KBM-7 (cell line): ENCODE measurements around the gene C16orf90.
"Not testable (repeated sequence)": the region's sequence is repeated elsewhere in the genome, so short reads cannot be mapped to it uniquely, and the experiment has no call there.

Experiments
- DNase-seq: peaks from one replicate; pipeline ENCODE4 v3.0.0-alpha.2; 2015
- in situ Hi-C: fragments of 300-500 bp; cut with MboI; formaldehyde crosslinking; loops from 2 replicates; pipeline ENCODE4 v1.14.3; 2020; ENCODE audit warnings: low sequenced_read_pairs, low pct_unique_long_range_greater_than_20kb, mixed read lengths

C16orf90 gene

DNA sequence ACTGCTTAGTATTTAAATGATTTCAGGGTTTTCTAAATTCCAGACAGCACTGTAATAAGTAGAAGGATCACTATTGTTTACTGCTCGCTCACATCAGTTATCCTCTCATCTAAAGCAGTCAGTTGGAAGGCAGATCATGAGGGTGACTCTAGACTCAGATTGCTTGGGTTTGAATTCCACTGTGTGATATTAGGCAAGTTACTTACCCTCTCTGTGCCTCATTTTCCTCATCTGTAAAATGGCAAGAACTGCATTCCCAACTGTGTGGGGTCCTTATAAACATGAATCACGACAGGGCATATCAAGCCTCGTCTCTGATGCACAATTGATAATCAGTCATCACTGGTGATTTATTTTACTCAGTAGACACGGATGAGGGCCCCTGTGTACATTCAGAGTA is 20.6 kb upstream of the C16orf90 start:
- in situ Hi-C loops, result no loop called here

DNA sequence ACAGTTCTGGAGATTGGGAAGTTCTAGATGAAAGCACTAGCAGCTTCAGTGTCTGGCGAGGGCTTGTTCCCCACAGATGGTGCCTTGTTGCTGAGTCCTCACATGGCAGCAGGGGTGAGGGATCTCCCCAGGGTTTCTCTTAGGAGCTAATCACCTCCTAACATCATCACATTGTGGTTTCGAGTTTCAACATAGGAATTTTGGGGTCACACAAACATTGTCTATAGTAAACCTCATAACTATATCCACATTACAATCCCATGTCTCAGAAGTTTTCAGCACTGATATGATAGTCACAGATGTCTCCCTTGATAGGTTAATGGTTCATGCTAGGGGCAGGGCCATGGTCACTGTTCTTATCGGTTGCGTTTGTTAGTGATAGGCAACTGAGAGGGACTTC is 19.3 kb upstream of the C16orf90 start:
- no peak for DNase-seq
- in situ Hi-C loops, result no loop called here

More for the DNA sequence above, 20.6 kb upstream of the C16orf90 start:
- DNase-seq, result no peak

DNA sequence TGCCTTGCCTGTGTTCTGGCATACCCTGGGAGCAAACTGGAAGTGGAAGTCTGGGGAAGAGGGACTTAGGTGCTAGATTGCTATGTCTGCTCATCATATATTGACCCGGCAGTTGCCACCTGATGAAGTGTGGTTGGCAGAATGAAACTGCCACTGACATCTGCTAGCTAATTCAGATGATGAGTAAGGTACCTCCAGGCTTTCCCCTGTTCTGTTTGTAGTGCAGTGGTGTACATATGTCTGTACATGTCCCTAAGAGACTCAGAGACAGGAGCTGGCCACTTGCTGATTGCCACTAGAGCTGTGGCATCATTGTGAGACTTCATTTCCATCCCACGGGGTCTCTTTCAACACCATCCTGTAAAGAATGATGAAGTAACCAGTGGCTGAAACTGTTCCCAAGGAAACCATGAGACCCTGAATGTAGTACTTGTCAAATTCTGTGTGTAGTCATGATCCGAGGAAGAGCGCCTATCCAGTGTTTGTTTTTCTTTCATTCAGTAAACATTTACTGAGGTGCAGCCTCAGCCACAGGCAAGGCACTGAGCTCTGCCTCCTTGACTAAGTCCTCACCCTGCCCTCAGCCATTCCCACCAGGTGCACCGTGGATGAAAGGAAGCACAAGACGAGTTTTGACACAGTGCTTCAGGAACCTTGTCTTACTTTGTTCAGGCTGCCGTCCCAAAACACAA is 18.7 kb upstream of the C16orf90 start:
- in situ Hi-C loops, result no loop called here
- DNase-seq, result no peak

DNA sequence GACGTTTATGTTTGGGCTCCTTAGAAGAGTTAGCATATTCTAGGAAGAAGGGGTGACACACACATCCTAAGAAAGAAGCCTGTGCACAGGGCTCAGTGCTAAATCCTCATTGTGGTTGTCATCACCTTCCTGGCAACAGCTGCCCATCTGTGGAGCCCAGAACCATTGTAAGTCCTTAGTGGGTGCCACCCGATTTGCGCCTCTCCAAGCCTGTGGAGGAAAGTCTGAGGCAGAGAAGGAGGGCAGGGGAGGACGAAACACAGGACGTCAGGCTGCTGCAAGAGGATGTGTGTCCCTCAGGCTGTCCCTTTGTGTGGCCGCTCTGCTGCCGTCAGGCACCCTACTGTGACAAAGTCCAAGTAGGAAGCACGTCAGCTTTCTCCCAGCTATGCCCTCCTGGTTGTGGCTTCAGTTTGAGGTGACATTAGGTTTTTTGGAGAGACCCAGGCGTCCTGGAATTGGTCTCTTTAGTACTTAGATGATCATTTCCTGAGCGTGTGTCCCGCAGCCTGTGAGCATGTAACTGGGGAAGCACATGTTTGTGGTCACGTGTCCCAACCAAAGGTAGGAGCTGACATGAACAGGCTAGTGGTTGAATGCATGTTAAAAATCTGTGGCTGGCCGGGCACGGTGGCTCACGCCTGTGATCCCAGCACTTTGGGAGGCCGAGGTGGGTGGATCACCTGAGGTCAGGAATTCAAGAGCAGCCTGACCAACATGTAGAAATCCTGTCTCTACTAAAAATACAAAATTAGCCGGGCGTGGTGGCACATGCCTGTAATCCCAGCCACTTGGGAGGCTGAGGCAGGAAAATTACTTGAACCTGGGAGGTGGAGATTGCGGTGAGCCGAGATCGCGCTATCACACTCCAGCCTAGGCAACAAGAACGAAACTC is 16.2 kb upstream of the C16orf90 start:
- DNase-seq, result no peak
- in situ Hi-C loops, result no loop called here

DNA sequence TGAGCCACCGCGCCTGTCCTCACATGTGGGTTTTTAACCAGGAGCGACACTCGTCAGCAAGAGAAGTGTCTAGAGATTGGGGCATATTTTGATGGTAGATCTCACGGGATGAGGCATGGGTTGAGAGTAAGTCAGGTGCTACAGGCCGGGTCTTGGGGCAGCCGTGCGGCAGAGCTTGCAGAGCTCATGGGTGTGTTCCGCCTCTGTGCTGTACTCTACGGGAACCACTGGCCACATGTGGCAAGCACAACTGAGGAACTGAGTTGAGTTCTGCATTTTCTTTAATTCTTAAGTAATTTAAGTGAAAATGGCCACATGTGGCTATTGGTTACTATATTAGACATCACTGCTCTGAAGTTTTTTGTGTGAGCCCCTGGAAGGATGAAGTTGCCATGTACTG is 15.1 kb upstream of the C16orf90 start:
- in situ Hi-C loops, result no loop called here
- no peak for DNase-seq

DNA sequence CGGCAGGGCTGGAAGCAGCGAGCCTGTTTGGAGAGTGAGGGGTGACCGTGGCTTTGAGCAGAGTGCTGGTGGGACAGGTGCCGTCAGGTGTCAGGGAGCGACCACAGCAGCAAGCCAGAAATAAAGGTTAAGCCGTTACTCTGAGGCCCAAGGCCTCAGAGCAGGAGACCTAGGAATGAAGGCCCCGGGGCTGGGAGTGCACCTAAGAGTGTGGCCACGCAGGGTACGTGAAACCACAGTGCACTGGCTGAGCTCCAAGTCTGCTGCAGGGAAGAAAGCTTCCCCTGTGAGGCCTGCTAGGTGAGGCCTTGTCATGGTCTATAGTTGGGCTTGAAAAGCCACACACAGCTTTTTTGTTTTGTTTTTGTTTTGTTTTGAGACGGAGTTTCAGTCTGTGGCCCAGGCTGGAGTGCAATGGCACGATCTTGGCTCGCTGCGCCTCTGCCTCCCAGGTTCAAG is 14.2 kb upstream of the C16orf90 start:
- peak; percentile 38 for DNase-seq
- in situ Hi-C loops, result no loop called here

DNA sequence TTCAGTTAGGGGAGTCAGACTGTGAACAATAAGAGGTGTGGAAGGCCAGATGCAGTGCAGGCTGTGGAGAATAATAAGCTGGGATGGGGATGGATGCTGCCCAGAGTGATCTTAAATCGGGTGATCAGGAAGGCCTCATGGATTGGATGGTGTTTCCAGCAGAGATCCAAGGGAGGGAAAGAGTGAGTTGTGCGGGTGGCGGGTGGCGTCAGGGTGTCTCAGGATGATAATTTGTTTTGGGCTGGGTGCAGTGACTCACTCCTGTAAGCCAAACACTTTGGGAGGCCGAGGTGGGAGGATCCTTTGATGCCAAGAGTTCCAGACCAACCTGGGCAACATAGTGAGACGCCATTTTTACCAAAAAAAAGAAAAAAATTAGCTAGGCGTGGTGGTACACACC is 13.4 kb upstream of the C16orf90 start:
- DNase-seq, result no peak

DNA sequence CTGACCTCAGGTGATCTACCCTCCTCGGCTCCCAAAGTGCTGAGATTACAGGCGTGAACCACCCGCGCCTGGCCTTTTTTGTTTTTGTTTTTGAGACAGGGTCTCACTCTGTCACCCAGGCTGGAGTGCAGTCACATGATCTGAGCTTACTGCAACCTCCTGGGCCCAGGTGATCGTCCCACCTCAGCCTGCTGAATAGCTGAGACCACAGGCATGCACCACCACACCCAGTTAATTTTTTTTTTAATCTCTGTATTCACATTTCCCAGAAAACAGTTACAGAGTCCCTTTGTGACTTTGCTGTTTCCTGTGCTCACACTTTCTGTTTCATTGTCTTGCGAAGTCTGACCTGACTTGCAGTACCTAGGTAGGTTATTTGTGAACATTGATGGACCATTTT is 8.2 kb upstream of the C16orf90 start:
- no peak for DNase-seq
- in situ Hi-C loops, result no loop called here

More for the DNA sequence above, 13.4 kb upstream of the C16orf90 start:
- in situ Hi-C loops, result no loop called here

DNA sequence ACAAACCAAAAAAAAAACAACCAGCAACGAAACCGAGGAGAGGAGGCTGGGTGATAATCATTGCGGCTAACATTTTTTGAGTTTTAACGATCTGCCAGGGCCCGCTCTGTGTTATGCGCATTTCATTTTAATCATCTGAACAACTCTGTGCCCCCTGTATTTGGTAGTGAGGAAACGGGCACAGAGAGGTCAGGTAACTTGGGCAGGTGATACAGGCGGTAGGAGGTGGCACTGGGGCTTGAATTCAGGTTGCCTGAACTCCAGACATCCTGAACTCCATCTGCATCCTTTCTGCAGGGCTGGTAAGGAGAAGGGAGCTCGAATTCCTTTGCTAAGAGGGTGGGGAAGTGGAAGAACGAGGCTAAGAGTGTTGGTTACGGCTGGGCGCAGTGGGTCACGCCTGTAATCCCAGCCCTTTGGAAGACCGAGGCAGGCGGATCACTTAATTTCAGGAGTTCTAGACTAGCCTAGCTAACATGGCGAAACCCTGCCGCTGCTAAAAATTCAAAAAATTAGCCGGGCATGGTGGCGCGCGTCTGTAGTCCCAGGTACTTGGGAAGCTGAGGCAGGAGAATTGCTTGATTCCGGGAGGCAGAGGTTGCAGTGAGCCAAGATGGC is 6.6 kb upstream of the C16orf90 start:
- no peak for DNase-seq
- in situ Hi-C loops, result no loop called here

DNA sequence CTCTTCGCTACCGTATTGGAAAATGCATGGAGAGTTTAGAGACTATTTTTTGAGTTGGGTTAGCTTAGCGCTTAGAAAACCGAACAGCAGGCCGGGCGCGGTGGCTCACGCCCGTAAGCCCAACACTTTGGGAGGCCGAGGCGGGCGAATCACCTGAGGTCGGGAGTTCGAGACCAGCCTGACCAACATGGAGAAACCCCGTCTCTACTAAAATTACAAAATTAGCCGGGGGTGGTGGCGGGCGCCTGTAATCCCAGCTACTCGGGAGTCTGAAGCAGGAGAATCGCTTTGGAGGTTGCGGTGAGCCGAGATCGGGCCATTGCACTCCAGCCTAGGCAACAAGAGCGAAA is 6.1 kb upstream of the C16orf90 start:
- in situ Hi-C loops, result not testable (repeated sequence)

DNA sequence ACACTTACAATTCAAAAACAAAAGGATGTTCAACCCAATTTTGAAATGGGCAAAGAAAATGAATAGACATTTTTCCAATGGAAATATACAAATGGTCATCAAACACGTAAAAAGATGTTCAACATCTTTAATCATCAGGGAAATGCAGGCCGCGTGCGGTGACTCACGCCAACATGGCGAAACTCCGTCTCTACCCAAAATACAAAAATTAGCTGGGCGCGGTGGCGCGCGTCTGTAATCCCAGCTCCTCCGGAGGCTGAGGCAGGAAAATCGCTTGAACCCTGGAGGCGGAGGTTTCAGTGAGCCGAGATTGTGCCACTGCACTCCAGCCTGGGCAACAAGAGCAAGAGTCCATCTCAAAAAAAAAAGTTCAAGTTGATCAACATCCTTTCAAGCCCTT is 3.7 kb upstream of the C16orf90 start:
- no peak for DNase-seq
- in situ Hi-C loops, result no loop called here

More for the DNA sequence above, 6.1 kb upstream of the C16orf90 start:
- not testable (repeated sequence) for DNase-seq

DNA sequence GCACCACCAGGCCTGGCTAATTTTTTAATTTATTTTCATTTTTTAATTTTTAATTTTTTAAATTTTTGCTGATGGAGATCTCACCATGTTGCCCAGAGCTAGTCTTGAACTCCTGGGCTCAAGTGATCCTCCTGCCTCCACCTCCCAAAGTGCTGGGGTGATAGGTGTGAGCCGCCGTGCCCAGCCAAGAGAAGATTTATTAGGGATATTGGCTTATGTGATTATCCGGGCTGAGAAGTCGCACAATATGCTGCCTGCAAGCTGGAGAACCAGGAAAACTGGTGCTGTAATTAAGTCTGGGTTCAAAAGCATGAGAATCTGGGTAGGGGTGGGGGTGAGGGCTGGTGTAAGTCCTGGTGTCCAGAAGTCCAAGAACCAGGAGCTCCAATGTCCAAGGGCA is 2.5 kb upstream of the C16orf90 start:
- DNase-seq, result no peak
- in situ Hi-C loops, result no loop called here

DNA sequence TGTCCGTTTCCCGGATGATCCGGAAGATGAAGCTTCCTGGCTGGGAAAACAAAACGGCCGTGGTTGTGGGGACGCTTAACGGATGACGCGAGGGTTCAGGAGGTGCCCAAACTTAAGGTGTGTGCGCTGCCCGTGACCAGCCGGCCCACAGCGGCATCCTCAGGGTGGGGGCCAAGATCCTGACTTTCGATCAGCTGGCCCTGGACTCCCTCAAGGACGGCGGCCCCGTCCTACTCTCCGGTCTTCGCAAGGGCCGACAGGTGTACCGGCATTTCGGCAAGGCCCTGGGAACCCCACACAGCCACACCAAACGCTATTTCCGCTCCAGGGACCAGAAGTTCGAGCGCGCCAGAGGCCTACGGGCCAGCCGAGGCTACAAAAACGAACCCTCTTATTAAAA is 1.1 kb upstream of the C16orf90 start:
- no peak for DNase-seq
- in situ Hi-C loops, result no loop called here

DNA sequence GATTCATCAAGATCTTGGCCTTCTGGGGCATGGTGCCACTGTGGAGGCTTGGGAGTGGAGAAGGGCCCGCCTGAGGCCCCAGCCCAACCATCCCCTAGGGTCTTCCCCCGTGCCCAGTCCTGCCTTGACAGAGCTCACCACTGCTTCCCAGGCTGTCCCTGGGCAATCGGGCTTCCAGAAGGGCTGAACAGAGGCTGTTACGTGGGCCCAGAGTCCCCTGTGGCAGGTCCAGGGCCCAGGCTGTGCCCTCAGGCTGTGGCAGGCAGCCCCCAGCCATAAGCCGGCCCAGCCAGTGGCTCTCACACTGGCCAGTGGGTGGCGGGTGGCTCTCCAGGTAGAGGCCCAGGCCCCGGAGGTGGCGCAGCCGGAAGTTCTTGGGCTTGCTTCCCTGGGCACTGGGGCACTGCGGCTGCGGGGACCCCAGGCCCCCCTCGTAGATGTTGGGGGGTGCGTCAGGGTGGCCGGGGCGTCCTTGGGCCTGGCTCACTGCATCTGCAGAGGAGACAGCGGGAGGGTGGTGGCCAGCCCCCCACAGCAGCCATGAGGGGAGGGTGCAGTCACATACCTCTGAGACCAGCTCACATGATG is 809 bp downstream of the C16orf90 start:
- in situ Hi-C loops, result no loop called here
- DNase-seq, result no peak

DNA sequence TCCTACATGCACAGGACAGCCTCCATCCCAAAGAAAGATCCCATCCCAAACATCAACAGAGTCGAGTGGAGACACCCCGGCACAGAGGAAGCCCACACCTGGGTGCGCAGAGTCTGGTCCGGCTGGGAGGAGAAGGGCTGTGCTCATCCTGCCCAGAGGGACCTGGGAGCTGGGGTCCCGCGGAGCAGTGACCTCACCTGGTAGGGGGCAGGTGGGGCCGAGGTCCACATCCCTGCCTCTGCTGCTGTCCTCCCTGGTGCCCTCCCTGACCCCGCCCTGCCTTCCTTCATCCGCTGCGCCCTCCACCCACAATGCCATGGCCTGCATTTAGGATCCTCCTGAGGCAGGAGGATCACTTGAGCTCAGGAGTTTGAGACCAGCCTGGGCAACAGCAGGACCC is 2.9 kb downstream of the C16orf90 start:
- in situ Hi-C loops, result no loop called here
- DNase-seq, result no peak

DNA sequence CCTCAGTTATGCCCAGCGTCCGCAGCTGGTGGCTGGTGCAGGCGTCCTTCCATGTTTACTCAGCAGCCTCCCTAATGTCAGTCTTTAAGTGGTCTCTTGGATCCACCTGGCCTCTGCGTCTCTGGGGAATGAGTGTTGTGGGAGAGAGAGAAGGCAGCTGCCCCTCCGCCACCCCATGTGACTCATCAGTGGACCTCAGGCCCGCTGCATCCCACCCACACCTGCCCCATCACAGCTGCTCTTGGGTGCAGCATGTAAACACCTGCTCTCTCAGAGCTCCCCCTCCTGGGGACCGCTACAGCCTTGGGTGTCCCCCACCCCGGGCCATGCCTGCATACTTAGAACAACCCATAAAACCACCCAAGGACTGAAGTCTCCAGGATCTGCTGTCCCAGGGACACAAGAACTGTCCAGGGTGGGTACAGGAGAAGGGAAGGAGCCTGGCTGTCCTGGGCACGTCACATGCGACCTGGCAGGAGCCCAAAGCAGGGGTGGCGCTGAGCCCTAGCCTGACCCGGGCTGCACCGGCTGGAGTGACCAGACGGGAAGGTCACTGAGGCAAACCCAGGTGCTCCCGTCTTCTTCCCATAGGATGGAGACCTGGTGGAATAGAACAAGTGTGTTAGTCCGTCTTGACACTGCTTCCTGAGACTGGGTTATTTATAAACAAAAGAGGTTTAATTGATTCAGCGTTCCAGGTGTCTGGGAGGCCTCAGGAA is 4.2 kb downstream of the C16orf90 start:
- no peak for DNase-seq
- in situ Hi-C loops, result no loop called here

DNA sequence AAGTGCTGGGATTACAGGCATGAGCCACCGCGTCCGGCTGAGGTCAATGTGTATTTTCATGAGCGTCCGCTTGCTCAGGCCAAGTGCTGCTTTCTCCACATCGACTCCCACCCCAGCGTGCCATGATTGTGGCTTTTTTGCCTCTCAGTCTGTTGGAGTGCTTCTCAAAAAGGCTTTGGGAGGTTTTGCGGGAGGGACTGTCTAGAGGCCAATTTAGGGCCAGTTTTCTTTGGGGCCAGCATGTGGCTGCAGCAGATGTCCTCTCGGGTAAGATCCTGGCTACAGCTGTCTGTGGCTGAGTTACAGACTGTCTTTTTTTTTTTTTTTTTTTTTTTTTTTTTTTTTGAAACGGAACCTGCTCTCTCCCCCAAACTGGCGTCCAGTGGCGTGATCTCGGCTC is 6.5 kb downstream of the C16orf90 start:
- in situ Hi-C loops, result no loop called here
- DNase-seq, result no peak

DNA sequence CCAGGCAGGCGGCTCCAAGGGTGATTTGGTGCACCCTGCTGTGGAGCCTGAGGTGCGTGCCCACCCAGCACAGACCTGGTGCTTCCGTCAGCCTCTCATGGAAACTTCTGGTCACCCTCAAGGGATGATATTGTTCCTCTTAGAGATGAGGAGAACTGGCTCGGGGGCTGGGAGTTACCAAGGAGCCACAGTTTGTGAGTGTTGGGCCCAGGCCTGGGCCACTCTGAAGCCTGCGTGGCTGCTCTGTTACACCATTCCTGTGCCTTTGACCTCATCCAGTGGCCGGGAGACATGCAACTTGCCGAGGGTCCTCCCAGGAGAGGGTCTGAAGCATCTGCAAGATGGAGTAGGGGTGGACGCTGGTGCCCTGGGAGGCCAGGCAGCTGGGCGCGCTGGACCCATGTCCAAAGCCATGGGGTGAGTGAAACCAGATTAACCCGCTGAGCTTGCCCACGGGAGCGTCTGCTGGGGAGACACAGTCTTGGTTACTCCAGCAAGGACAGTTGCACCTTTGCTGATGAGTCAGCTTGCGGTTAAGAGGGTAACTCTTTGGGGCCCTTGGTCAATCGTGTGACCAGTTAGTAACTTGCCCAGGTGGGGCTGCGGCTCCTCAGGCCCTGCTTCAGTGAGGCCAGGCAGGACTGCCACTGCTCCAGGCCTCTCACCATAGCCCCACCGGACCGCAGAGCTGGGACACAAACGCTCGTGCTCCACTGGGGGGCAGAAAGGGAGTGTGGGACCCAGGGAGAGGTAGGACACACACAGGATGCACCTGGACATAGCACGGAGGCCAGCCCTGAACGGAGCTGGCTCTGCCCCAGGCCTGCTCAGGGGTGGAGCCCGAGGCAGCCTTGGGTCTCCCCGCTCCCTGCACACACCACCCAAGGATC is 7.5 kb downstream of the C16orf90 start:
- no peak for DNase-seq
- in situ Hi-C loops, result no loop called here
